Superior temporal gyrus (tissue), 1 donor: ENCODE data around the gene PDXDC1.
"Not testable (repeated sequence)": the region's sequence is repeated elsewhere in the genome, so short reads cannot be mapped to it uniquely, and the experiment has no call there.

Experiments
- DNase-seq: peaks from one replicate; pipeline ENCODE4 v3.0.0-alpha.2; 2016; ENCODE audit errors: extremely low spot score

Gene PDXDC1

DNA sequence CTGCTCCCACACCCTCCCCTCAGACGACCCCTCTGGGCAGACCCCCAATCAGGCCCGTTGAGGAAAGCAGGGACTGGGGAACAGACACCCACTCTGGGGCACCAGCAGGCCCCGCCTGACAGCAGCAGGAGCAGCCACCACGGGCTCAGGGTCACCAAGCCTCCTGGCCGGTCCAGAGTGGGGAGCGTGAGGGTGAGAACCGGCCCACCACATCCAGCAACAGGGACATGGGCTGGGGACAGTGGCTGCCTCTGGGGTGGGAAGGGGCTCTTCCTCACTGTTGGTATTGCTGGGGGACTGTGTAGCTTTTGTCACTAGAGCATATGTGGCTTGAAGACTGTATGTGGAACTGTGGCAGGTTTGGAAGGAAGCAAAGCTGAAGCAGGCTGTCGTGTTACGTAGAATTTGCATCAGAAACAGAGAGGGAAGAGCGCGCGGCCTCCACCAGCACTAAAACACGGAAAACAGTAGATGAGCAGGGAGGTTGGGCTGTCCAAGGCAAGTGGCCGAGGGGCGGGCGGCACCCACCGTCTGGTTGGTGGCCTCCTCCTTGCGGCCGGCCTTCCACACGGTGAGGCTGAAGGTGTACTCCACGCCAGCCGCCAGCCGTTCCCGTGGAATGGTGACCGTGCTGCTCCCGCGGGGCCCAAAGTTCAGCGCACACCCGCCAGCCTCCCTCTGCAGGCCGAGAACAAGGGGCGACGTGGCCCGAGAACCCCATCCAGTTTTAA, 160.1 kb downstream of the PDXDC1 start:
- DNase-seq = not testable (repeated sequence)

DNA sequence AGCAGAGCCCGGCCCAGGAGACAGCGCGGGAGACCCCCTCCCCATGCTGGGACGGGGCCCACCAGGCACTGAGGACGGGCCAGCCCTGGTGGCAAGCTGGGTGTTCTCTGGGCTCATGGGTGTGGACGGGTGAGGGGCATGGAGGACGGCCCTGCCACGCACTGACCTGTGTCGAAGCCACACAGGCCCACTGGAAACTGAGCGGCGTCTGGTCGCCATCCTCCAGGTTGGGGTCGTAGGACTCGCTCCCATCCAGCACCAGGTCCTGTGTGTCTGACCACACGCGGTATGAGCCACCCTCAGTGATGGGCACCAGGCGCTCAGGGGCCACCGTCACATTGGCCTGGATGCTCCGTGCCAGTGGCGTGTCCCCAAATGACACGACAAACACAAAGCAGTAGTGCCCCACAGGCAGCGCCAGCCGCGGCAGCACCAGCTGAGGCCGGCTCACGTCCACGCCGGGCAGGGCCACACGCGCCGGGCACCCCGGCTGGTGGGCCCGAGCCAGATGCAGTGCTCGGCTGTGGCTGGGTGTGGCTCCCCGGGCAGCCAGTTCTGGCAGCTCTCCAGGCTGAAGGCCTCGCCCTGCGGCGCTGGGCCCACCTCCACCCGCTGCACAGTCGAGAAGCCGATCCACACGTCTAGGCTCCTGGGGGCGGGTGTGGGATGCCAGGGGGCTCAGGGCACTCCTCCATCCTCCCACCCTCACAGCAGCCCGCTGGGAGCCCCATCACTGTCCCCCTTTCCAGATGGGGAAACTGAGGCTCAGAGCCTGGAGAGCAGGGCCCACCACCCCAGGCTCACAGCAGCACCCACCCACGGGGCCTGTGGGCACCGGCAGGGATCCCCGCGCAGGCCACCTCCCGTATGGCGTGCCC, 160.9 kb downstream of the PDXDC1 start:
- DNase-seq = not testable (repeated sequence)

DNA sequence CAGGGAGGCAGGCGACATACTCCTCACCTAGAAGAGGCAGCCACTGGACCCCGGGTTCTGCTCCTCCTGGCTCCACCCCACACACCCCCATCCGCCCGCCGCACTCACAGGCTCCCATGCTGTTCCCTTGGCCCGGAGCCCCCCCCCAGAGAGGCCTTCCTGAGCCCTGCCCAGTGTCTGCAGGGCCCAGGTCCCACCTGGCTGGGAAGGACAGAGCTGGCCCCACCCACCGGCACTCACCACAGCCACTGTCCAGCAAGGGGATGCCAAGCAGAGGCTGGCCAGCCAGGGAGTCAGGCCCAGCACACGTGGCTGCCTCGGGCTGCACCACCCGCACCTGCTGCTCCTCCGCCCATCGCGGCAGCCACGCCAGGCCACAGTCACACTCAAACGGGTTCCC, 162.7 kb downstream of the PDXDC1 start:
- DNase-seq = not testable (repeated sequence)

DNA sequence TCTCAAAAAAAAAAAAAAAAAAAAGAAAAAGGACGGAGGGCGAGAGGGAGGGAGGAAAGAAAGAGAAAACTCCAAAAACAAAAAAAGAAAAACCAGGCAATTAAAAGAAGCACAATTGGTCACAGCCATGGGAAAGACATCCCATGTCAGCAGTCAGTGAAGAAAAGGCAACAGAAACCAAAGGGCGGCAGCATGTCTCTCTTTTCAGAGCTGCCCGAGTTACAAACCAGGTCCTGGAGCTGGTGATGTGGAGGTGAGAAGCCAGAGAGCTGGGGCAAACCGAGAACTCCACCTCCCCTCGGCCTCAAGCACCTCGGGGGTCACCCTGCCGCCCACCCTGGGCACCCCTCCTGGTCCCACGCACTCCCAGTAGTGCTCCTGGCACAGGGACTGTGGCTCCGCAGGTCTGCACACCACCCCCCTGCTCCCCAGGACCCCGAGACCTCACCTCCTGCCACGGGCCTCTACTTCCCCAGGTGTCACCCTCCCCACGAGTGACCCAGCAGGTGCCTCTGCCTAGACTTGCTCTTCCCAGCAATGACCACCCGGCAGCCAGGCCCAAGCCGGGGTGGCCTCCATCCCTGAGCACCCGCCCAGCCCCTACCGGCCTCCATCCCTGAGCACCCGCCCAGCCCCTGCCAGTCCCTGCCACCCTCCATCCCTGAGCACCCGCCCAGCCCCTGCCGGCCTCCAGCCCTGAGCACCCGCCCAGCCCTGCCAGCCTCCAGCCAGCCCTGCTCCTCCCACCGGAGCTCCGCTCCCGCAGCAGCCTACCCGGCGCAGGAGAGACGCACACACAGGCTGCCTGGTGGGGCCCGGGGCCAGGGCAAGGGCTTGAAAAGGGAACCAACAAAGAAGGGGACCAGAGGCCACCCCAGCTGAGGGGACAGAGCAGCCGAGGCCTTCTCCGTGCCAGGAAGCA, 165.9 kb downstream of the PDXDC1 start:
- DNase-seq = not testable (repeated sequence)

DNA sequence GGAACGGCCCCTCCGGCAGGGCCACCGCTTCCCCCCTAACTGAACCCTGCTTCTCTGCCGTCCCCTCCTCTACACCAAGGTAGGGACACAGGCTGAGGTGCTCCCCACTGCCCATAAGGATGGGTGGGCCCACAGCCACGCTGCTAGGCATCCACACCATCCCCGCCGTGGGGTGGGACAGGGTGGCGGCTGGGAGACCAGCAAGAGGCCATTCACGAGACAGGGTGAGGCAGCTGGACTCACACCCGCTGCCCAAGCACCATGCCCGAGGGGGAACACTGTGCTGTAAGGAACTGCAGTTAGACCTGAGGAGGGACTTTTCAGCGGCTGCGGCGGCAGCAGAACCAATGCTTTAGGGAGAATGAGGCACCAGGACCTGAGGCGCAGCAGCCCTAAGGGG, 166.8 kb downstream of the PDXDC1 start:
- no peak for DNase-seq

DNA sequence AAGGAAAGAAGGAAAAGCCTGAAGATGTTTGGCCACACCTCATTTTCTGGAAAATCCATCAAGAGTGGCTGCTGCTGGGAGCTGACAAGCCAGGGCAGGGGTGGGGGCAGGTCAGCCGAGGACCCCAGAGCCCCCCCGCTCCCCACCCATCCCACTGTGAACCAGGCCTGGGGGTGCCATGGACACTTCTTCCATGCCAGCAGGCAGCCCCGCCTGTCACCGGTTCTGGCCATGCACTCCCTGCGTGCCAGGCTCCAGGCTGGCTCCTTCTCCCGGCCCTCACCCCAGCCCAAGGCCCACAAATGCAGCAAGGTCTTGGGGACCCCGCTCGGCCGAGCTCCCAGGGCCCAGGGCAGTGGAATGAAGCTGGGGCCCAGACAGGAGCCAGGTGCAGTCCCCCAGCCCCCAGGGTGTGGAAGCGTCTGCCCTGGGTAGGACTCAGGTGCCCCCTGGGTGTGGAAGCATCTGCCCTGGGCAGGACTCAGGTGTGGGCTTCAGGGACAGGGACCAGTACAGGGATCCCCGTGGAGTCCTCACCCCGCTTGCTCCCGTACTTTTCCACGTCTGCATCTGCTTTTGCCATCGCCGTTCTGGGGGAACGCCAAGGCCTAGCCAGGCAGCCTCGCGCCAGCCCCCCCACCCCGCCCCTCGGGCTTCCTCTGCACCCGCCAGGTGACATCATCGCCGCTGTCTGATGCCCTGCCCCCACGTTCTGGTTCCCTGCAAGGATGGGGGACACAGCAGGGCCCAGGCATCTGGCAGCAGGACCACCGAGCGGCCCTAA, 167.5 kb downstream of the PDXDC1 start:
- DNase-seq = not testable (repeated sequence)

DNA sequence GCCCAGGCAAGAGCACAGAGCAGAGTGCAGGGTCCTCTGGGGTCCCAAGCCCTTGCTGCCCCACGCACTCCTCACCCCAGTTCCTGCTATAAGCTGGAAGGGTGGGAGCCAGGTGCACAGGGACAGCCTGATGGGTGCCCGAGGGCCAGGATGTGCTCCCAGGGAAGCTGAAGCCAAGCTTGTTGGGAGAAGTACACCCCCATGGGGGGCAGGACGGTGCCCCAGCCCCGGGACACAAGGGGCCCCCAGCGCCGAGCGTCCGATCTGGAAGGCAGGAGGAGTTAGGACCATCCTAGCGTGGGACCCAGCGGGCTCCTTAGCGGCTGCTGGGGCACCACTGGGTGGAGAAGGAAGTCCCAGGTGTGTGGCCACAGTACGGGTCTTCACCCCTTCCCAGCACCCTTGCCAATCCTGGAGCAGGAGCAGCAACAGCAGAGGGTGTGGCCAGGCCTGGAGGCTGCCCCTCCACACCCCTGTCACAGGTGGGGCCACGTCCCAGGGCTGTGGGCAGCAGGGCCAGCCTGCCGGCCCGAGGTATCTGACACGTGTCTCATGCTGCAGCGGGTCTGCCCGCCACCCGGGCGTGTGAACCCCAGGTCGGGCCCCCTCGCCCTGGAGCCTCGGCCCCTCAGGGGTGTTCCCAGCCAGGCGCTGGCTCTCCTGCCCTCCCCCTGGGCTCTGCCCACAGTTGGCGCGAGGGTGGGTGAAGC, 168.2 kb downstream of the PDXDC1 start:
- not testable (repeated sequence) for DNase-seq

DNA sequence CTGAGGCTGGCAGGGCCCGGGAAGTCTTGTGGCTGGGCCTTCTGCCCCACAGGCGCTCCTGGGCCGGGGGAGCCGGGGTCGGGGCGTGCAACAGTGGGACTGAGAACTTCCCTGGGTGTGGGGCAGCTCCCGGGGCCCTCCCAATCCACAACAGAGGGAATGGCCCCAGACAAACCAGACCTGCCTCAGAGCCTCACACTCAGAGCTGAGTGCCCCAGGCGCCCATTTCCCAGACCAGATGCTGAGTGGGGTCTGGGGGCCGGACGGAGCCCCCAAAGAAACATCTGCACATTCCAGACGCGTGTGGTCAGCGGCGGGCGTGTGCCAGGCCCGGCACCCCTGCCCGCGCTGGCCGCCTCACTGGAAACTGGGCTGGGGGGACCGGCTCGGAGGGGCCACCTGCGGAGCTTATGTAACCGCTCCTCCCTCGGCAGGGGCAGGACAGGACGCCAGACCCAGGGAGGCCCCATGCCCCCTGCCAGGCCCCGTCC, 168.8 kb downstream of the PDXDC1 start:
- DNase-seq = not testable (repeated sequence)

DNA sequence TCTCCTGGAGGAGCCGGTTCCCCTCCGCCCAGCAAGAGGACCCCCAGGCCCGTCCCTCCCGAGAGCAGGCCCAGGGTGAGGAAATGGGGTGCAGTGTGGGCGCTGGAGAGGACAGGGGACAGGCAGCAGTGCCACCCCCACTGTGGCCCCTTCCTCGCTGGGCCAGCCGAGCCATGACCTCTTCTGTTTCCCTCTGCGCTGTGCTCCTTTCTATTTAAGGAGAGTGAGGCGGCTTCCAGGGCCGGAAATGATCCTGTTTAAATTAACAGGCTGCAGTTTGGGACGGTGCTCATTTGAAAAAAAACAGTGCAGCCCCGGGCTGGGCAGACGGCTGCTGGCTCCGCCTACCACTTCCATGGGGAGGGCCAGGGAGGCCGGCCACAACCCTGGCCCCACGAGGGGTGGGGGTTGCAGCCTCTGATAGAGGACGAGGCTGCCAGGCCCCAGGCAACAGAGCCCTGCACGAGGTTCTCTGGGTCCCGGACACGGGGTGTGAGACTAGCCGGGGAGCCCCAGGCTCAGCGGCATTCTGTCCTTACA, 169.3 kb downstream of the PDXDC1 start:
- peak; percentile 14 for DNase-seq

DNA sequence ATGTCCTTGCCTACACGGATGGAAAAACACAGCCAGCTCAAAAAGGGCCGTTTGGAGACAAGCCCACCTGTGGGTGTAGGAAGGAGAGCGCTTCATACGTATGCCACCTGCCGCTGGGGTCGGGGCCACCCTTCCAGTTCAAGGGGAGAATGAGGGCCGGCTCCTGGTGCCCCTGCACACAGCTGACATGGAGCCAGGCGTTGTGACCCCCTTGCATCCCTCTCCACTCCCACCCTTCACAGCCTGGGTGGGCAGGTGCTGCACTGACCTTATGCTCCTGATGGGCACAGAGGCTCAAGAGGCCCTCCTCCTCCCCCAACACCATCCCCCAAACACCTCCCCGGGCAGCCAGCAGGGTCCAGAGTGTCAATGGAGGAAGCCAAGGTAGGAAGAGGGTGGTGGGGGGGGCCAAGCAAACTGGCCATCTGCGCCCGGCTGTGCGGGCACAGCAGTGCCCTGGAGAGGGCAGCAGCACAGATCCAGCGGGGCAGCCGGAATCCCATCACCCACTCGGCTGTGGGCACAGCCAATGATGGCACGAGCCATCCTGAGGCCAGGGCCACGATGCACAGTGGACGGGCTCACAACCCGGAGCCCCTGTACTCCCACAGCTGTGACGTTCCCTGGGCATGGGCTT, 170.1 kb downstream of the PDXDC1 start:
- peak; percentile 32 for DNase-seq

DNA sequence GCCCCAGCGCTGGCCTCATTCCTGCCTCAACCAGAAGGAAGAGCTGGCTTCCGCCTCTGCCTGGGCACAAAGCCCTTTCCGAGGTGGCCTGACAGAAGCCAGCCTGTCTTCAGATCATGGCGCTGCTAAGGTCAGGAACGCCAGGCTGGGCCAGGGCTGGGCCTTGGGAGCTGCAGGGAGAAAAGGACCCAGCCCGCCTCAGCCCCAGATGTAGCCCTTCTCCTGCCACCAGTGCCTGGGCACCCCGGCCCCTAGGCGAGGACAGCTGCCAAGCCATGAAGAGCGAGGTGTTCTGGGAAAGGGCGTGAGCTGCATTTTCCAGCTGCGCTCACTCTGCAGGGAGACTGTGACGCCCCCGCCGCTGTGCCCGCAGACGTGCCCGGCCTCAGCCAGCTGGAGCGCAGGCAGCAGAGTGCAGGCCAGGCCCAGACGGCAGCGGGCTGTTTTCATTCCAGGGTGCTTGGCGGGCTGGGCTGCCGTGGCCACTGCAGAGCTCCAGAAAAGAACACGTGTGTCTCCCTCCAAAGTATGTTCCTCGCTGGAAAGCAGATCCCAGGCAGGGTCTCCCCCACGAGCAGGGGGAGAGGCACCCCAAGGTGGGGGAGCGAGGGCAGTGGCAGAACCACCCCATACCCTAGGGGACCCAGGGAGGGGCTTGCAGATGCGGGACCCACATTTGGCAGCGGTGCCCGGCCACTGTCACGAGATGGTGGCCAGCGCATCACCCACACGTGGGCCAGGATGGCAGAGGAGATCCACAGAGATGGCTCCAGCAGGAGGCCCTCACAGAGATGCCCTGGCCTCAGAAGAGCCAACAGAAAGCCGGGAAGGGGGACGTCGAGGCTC, 170.8 kb downstream of the PDXDC1 start:
- peak; percentile 66 for DNase-seq

DNA sequence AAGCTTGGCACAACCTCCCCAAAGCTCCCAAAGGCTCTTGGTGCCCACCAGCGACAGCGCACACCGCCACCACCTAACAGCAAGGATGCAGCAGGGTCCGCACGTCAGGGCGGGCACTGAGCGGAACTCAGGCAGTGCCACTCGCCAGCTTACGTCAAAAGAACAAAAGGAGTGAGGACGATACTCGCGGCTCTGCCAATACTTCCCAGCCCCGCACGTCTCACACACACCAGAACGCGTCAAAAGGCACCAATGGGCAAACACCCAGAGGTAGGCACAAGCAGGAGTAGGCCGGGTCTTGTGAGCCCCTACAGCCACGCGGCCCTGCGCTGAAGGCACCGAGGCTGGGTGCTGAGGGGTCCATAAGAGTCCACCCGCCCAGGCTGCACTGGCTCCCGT, 171.4 kb downstream of the PDXDC1 start:
- not testable (repeated sequence) for DNase-seq

DNA sequence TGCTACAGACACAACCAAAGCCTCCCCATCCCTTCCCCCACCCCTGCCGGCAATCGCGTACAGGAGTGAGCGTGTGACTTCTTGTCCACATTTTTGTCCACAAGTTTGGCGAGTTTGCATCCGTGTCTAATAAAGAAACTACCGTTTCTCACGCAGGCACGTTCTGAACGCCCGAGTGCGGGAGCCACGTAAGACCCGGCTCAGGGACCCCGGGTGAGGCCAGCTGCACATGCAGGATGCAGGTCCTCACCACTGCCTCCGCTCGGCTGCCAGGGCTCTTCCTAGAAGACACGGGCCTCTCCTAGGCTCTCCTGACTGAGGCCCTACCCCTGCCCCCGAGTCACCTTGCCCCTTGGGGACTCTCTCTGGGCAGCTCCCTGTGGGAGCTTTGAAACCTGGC, 174.0 kb downstream of the PDXDC1 start:
- DNase-seq = not testable (repeated sequence)

DNA sequence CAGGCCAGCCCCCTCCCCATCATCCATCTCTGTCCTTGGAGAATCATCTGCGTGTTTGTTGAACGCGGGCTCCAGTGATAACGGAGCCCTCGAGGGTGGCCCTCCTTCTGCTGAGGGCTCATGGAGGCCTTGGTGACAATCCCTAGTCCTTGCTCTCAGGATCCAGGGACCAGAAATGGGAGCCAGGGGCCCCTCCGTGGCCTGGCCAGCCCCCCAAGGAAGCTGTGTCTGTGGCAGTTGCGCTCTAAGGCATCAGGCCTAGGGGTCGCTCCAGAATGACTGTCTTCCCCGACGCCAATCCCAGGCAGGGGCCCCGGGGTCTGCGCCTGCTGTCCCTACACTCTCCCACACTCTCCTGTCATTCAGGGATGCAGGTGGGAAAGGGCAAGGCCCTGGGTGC, 174.4 kb downstream of the PDXDC1 start:
- DNase-seq = not testable (repeated sequence)

DNA sequence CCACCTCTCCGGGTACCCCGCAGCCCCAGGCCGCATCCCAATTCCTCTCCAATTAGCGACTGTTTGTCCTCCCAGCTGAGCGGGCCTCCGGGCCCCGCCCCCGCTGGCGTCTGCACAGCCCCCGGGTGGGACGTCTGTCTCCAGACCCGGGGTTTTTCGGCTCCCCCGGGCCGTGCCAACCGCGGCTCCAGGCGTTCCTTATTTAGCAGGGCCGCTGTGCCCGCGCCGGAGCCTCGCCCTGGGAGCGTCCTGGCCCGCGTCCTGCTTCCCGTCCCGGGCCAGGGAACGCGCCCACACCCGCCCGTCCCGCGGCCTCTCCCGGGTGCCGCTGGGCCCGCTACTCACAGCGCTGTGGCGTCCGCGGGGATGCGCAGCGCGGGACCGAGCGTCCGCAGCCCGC, 179.2 kb downstream of the PDXDC1 start:
- DNase-seq = not testable (repeated sequence)

DNA sequence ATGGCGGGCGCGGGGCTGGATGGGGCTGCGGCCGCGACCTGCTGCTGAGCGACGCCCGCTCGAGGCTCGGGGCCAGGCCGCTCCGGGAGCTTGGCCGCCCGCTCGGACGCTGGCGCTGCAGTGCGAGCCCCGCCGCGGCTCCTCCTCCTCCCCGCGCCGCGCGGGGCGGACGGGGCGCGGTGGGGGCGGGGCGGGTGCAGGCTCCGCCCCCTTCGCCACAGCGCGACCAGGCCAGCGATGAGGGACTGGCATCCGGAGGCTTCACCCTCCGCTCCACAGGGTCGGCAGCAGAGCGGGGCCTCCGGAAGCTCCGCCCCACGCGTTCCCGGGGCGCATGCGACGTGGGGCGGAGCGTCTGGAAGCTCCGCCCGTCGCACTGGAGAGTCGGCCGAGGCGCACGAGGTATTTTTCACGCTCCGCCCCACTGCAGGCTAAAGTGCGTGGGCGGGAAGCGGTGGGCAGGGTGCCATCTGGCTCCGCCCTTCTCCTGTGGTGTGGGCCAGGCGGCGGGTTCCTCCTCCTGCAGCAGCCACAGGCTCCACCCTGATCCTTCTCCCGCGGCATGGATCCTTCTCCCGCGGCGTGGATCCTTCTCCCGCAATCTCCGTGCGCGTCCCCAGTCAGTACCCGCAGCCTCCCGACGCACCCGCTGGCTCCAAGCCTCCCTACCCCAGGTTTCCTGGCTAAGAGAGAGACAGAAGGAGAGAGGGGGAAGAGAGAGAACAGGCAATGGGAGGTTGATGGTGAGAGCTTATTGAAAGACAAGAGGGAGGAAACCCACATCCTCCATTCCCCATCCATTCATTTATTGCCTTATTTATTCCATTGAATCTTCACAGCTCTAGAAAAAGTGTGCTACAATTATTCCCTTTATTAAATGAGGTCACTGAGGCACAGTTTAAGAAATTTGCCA, 180.1 kb downstream of the PDXDC1 start:
- peak; percentile 79 for DNase-seq

DNA sequence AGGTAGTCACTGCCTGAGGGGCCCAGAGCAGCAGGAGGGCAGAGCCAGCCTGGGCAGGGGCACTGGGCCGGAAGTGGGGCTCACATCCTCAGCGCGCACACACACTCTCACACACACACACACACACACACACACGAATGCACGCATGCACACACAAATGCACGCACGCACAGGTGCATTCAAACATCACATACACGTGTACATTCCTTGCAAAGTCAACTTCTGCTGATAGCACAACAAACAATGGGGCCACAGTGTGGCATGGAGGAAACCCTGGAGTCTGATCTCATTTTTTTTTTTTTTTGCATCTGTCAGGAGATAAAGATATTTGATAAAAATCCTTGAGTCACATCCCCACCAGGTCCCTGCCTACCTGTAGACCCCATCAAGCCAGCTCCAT, 182.8 kb downstream of the PDXDC1 start:
- not testable (repeated sequence) for DNase-seq
